Measurements from ENCODE around the gene IL1RN.

Gene IL1RN

DNA sequence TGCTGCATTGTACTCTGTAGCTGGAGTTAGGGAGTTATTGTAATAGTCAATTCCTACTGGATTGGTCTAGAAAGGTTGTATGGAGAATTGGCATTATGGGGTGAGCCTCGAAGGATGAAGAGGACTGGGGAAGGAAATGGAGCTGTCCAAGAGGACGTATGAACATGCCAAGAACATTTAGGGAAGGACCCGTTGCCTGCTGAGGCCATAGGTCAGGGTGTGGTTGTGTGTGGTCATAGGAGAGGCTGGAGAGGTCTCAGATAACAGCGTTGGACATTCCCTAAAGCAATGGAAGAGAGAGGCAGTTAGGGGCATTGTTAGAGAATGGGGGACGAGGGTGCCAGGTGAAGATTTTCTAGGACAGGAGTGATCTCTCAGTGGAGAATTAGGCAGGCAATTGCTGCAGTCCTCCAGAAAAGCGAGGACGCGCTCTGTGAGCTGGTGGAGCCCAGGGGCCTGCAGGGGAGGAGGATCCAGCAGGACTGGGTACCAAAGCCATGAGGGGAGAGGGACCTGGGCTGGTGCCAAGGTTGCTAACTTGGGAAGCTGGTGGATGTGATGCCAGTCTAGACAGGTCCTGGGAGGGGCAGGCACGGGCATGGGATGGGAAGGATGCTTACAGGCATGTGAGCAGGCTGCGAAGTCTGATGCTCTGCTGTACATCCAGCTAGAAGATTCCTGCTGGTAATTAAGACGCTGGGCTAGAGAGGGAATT, 37.0 kb downstream of the IL1RN start:
- TF ChIP-seq, protein P1, sequence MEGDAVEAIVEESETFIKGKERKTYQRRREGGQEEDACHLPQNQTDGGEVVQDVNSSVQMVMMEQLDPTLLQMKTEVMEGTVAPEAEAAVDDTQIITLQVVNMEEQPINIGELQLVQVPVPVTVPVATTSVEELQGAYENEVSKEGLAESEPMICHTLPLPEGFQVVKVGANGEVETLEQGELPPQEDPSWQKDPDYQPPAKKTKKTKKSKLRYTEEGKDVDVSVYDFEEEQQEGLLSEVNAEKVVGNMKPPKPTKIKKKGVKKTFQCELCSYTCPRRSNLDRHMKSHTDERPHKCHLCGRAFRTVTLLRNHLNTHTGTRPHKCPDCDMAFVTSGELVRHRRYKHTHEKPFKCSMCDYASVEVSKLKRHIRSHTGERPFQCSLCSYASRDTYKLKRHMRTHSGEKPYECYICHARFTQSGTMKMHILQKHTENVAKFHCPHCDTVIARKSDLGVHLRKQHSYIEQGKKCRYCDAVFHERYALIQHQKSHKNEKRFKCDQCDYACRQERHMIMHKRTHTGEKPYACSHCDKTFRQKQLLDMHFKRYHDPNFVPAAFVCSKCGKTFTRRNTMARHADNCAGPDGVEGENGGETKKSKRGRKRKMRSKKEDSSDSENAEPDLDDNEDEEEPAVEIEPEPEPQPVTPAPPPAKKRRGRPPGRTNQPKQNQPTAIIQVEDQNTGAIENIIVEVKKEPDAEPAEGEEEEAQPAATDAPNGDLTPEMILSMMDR (IDR thresholded peaks at IDR 0.05; ENCODE audit: low read depth, low read length, missing control alignments) = no peak
- DNase-seq (ENCODE audit: low read depth) = no peak
- no peak overlapping the region for H3K4me3 ChIP-seq (ENCODE audit: low read depth, low read length)

DNA sequence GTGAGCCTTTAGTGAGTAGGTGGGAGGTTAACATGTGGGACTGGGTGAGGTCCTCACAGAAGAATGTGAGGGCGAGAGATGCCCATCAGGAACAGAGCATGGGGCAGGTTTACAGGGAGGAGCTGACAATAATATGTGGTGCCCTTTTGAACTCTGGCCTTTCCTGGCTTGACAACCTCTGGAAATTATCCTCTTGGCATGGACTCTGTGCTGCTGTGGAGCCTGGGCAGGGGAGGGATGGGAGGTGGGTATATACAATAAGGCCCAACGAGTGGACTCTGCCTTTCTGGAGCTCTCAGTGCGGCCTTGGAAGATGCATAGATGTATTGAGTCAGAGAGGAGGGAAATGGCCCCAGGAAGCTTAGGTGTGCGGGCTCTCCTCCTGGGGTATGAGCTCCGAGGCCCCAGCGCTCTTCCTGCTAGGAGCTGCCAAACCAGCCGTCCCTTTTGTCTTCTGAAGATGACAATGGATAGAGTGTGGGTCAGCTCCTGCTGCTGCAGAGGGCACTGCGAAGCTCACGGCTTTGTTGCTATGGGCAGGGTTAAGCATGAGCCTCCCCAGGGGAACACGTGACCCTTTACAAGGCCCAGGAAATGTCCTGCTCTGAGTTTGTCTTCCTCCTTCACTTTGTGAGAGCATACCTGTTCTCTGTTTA, 37.7 kb downstream of the IL1RN start:
- H3K4me3 ChIP-seq (ENCODE audit: low read depth, low read length) = no peak overlapping the region
- TF ChIP-seq, protein P1 (IDR thresholded peaks at IDR 0.05; ENCODE audit: low read depth, low read length, missing control alignments) = no peak

DNA sequence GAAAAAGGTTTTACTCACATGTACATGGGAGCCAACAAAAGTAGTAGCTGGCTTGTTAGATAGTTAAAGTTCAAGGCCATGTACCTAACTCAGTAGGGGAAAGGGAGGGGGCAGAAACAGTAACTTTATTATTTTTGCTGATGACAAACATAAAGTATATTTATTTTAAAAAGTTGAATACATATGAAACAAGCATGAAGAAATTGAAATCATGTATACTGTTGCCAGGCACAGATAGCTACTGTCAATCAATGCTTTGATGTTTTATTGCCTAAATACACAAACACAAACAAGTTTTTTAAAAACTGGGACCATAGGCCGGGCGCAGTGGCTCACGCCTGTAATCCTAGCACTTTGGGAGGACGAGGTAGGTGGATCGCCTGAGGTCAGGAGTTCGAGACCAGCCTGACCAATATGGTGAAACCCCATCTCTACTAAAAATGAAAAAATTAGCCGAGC, 38.8 kb downstream of the IL1RN start:
- no peak for DNase-seq (ENCODE audit: low read depth)
- TF ChIP-seq, protein P1 (IDR thresholded peaks at IDR 0.05; ENCODE audit: low read depth, low read length, missing control alignments) = no peak
- H3K4me3 ChIP-seq (ENCODE audit: low read depth, low read length) = no peak overlapping the region

More for the DNA sequence above, 37.7 kb downstream of the IL1RN start:
- DNase-seq (ENCODE audit: low read depth) = no peak

DNA sequence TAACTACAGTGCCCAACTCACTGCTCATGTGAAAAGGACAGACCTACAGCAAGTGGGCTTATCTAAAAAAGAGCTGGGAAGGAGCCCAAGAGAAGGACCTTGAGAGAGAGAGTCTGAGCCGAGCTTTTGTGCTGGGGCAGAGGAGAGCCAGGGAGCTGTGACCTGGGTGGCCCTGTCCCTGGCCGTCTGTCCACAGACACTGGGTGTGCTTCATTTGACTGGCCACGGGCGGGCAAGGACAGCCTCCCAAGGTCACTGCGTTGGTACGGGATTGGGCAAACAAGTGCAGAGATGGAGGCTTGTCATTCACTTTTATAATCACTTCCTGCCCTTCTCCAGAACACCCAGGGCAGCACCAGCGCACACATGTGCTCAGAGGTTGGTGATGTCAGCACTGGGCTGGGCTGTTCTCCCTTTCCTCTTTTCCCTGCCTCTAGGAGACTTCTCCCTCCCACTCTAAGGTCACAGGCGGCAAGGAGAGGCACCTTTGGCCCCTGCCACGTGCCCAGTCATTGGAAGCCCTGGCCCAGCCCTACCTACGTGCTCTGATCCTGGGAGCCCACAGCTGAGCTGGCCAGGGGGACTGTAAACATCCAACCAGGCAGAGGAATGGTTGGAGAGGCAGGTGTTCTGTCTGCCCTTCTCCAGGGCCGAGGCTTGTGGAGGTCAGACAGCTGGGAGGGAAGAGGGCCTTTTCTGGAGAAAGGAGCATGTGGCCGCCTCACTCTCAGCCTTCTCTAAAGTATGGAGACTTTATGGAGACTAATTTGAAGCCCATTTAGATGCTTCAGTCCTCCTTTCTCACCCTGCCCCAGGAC, 39.9 kb downstream of the IL1RN start:
- no peak overlapping the region for H3K4me3 ChIP-seq (ENCODE audit: low read depth, low read length)
- no peak for DNase-seq (ENCODE audit: low read depth)
- TF ChIP-seq, protein P1 (IDR thresholded peaks at IDR 0.05; ENCODE audit: low read depth, low read length, missing control alignments) = no peak

DNA sequence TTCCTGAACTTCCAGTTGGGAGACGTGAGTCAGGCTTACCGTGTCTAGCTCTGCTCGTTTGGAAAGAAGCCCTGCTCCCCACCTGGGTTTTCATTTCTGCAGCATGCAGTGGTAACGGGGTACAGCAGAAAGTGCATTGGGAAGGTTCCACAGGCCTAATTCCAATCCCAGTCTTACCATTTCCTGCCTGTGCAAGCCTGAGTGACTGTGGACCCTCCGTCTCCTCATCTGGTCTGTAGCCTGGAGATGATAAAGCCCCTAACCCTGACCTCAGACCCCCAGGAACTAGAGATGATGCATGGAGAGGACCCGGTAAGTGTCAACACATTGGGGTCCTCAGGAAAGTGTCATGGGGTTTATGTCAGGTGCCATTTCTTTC, 40.6 kb downstream of the IL1RN start:
- H3K4me3 ChIP-seq (ENCODE audit: low read depth, low read length) = no peak overlapping the region
- DNase-seq (ENCODE audit: low read depth) = no peak
- TF ChIP-seq, protein P1 (IDR thresholded peaks at IDR 0.05; ENCODE audit: low read depth, low read length, missing control alignments) = no peak

DNA sequence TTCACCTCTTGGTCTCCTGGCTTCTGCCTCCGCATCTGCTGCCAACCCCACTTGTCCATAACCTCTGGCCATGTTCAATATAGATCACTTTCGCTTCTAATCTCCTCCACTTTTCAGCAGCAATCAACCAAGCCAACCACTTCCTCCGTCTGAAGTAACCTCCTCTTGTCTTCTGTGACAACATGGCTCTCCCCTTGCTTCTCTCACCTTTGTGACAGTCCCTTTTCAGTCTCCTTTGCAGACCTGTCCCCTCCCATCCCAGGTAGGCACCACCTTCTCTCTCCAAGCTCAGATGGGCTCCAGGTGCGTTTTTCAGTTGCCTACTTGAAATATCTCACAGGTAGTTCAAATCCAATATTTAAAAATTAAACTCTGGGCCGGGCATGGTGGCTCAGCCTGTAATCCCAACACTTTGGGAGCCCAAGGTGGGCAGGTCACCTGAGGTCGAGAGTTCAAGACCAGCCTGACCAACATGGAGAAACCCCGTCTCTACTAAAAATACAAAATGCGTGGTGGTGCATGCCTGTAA, 41.7 kb downstream of the IL1RN start:
- H3K4me3 ChIP-seq (ENCODE audit: low read depth, low read length) = no peak overlapping the region
- DNase-seq (ENCODE audit: low read depth) = no peak
- TF ChIP-seq, protein P1 (IDR thresholded peaks at IDR 0.05; ENCODE audit: low read depth, low read length, missing control alignments) = no peak
